ENCODE measurements around the gene MED25.
A peak's percentile ranks its signal among the peaks of the same experiment; 100 is the strongest.

The MED25 gene

GRCh38 chr19:49844138-49845095 is 26.3 kb downstream of the MED25 start:
- no peak for DNase-seq (ENCODE audit: low read depth in 2 of 2)

DNA sequence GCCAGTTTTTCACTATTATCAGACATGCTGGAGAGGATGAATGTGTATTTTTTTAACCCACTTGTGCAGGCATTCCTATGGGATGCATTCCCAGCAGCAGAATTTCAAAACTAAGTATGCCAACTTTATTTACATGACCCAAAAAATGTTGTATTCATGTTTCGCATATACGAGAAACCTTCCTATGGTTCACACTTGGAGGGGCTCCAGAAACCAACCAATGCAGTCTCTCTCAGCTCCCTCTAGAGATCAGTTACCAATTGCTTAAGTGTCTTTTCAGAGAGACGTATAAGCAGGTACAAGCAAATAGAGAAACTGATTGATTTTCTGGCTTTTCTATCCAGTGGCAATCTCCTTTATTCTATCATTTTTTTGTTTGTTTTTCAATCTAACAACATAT is 27.3 kb downstream of the MED25 start:
- no peak for DNase-seq (ENCODE audit: low read depth in 2 of 2)

GRCh38 chr19:49846408-49846807 is 28.3 kb downstream of the MED25 start:
- no peak for DNase-seq (ENCODE audit: low read depth in 2 of 2)

DNA sequence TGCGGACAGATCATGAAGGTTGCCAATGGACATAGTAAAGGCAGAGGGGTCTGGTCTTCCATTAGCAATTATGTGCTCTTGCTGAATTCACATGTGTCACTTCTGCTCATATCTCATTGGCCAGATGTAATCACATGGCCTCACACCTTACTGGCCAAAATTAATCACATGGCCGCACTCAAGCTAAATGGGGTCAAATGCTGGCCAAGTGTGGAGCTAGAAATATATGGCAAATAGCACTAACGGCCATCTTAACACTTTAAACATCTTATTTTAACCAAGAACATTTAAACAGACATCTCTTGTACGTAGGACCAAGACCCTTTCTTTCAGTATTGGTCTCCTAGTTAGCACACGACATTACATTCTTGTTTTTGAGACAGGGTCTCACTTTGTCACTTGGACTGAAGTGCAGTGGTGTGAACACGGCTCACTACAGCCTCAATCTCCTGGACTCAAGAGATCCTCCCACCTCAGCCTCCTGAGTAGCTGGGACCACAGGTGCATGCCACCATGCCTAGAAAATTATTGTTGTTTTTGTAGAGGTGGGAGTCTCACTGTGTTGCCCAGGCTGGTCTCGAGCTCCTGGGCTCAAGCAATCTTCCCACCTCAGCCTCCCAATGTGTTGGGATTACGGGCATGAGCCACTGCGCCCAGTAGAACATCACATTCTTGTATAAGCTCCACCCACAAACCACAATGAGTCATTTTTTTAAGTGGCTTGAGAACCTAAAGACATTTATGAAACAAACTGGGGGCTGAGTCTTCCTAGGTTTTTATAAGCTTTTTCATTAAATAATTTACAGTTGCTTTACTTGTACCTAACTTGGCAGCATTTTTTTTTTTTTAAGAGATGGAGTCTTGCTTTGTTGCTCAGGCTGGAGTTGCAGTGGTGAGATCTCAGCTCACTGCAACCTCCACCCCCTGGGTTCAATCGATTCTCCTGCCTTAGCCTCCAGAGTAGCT is 29.9 kb downstream of the MED25 start:
- DNase-seq (ENCODE audit: low read depth in 2 of 2), result no peak

- DNase-seq (ENCODE audit: low read depth in 2 of 2), result no peak
Observed at GRCh38 chr19:49848938-49849337, 30.8 kb downstream of the MED25 start.

DNA sequence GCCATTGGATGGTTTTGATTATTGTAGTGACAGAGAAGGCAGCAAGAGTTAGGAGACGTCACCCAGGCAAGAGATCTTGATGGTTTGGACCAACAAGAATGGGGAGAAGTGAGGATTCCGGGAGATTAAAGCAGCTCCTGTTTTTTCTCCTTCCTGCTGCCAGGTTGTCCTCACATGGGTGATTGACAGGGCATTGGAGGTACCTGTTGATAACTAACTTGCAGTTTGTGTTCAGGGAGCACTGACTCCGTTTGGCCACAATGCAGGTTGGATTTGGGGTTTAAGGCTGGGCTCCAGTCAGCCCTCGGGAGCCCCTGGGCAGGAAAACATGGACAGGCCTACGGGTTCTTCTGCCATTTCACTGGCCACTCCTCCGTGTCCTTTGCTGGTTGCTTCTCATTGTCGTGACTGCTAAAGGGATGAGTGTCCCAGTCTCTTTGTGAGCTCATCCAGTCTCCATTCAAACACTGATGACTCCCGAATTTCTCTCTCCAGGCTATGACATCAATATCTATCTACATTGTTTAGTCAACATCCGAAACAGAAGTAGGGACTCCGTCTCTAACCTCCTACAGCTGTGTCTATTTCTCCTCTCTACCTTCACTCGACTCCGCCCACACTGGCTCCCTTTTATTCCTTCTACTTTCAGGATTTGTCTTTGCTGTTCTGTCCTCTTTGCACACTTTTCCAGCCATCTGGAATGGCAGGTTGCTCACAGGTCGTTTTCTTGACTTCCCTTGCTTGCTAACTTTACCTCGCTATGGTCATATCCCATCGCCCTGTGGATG is 31.5 kb downstream of the MED25 start:
- no peak for DNase-seq (ENCODE audit: low read depth in 2 of 2)

GRCh38 chr19:49850221-49850486 is 32.1 kb downstream of the MED25 start:
- no peak for DNase-seq (ENCODE audit: low read depth in 2 of 2)

DNA sequence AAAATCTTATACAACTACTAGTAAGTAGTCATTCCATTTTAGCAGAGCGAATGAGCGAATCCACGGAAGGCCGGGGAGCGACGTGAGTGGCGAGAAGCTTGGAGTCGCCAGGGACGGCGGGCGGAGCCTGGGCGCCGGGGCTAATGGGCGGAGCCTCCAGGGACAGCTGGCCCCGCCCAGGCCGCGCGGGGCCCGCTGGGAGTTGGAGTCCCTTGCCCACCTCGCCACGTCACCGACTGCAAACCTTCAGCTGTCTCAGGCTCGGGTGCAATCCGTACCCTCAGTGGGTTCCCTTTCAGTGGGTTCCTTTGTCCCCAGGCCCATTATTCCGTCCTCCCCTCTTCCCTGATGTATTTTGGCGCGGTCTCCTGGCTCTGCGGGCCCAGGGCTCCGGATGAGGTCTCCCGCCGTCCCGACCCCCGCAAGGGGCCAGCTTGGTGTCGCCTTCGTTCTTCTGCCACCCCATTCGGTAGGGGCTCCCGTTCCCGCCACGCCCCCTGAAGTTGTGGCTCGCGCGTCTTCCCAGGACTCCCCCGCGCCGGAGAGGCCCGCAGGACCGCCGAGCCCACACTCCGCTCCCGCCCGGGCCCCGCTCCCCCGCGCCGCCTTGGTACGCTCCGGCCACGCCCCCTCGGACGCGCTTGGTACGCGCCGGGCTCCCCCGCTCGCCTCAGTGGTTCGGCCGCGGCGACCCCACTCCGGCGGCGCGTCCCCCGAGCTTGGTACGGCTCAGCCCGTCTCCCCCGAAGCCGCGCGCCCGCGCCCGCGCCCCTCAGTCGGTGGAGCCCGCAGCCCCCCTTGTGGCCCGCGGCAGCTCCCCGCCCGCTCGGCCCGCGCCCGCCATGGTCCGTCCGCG is 32.6 kb downstream of the MED25 start, which contains the start of gene PTOV1:
PTOV1 (plus strand) TSS at position 673 of the 856 bp plus-strand sequence.
- DNase-seq (ENCODE audit: low read depth in 2 of 2), result peak; percentile 77 to 78

- DNase-seq (ENCODE audit: low read depth in 2 of 2), result no peak
Observed at GRCh38 chr19:49851456-49852259, 33.6 kb downstream of the MED25 start.

DNA sequence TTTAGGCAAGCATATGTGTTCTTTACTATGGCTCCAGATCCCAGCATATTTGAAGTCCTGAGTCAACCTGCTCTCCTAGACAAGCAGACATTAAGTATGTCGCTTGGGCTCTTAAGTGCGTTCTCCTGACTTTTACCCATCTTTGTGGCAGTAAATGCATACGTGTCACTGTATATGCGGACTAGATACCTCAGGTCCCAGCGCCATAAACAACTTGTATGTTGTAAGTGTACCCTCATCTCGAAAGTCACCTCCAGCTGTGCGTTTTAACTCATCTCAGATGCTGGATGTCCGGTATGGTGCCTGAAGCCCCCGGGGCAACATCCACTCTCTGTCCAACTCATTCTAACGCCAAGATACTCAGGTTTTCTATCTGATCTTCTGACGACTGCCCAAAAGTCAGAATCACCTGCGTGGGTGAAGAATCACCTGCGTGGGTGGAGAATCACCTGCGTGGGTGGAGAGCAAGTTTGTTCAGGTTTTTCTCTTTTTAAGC is 34.6 kb downstream of the MED25 start:
- DNase-seq (ENCODE audit: low read depth in 2 of 2), result no peak

- DNase-seq (ENCODE audit: low read depth in 2 of 2), result no peak
Observed at GRCh38 chr19:49853852-49854377, 35.8 kb downstream of the MED25 start.

DNA sequence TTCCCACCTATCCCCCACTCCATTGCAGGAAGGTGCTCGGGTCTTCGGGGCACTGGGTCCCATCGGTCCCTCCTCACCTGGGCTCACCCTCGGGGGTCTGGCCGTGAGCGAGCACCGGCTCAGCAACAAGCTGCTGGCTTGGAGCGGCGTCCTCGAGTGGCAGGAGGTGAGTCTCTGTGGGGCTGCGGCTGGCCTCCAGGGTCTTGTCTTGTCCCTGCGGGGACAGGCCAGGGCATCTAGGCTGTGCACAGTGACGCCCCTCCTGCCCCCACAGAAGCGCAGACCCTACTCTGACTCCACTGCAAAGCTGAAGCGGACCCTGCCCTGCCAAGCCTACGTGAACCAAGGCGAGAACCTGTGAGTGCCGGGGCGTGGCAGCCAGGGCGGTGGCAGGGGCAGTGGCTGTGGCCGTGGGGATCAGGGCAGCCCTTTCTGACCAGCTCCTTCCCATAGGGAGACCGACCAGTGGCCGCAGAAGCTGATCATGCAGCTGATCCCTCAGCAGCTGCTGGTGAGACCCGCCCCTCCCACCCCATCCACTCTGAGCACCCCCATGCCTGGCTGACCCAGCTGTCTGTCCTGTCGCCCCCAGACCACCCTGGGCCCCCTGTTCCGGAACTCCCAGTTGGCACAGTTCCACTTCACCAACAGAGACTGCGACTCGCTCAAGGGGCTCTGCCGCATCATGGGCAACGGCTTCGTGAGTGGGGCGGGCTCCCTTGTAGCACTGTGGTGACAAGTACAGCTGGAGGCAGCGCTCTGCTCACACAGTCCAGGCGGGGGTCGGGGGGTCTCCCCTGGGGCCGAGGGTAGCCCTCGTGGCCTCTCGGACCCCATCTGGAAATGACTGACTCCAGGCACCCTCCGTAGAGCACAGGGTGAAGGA is 36.5 kb downstream of the MED25 start:
- DNase-seq (ENCODE audit: low read depth in 2 of 2), result no peak

DNA sequence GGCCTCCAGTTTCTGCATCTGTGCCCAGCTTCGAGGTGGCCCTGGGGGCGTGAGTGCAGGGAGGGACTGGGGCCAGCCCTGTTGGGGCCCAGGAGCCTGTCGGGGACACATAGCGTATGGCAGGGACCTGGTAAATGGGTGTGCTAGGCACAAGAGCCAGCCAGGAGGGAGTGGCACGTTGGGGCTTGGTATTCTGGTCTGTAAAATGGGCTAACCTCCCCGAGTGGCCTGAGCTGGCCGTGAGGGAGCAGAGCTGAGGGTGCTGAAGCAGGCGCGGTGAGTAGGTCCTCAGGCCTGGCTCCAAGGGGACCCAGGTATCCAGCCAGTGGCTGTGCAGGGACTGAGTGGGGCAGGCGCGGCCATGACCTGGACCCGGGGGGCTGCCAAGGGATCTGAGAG is 37.2 kb downstream of the MED25 start:
- DNase-seq (ENCODE audit: low read depth in 2 of 2), result no peak

DNA sequence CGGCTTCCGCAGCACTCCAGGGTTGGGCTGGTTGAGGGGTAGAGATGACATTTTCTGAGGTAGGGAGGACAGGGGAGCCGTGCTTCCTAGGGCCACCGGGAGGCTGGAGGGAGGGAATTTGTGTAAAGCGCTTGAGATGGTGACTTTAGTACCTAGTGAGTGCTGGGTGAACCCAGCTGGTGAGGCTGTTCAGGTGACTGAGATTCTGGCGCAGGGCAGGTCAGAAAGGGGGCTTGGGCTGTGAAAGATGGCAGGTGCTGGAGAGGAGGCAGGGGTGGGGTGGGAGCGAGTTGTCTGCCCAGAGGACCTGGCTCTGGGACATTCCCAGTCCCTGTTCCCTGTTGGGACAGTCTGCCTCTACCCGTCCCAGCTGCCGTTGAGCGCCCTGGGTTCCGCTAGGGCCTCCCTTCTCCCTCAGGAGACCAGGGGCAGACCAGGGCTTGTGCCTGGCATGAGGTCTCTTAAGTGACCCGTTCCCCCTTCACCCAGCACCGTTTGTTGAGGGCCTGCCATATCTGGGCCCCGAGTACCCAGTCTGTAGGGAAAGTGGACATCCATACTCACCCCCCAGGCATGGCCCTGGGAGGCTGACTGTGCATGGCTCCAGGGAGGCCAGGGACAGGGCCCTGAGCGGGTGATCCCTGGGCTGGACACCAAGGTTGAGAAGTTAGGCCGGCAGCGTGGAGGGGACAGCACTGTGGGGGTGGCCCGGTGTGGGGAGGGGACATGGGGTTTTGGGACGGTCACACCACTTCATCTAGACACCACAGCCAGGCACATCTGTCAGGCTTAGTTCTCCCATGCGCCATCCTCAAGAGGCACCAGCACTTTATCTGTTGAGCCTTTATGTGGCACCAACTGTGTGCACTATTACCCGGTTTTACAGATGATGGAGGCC is 37.8 kb downstream of the MED25 start:
- no peak for DNase-seq (ENCODE audit: low read depth in 2 of 2)

DNA sequence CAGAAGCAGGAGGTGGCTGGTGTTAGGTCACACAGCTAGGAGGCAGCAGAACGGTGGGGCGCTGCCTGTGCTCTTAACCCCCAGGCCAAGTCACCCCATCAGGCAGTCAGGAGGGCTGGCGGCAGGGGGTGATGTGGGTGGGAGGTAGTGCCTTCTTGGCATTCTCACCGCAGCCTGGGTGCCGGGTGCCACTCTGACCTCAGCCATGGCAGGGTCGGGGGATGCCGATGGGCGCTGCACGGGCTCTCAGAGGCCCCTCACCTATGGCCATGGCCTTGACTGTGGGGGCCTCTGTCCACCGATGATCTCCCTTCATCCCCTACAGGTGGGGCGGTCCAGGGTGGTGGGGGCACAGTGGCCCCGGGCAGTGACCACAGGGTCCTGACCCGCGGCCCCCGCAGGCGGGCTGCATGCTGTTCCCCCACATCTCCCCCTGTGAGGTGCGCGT is 38.5 kb downstream of the MED25 start:
- no peak for DNase-seq (ENCODE audit: low read depth in 2 of 2)

- DNase-seq (ENCODE audit: low read depth in 2 of 2), result no peak
Observed at GRCh38 chr19:49857061-49857837, 39.2 kb downstream of the MED25 start.

- DNase-seq (ENCODE audit: low read depth in 2 of 2), result no peak
Observed at GRCh38 chr19:49857838-49858087, 39.7 kb downstream of the MED25 start.

All from stimulated activated CD8-positive, alpha-beta memory T cell treated with anti-CD3 and anti-CD28 coated beads, Interleukin-2, amount 100 ng/mL, for 1 hour (primary cell).